Body of pancreas (tissue), 4 donors: Measurements from ENCODE around the gene ARHGEF19.

Source experiments
- POLR2A ChIP-seq, 3 donors: fragments of 450-650 bp; IDR thresholded peaks; one replicate each; pipeline ENCODE4 v1.6.1; 2016; ENCODE audit warnings: antibody characterized with exemption in 3 of 3, mild to moderate bottlenecking in 2 of 3
- TF ChIP-seq, protein P1 (sequence below), 7 experiments: fragments of 450-650 bp in 4 of 7; fragments of 200-600 bp in 3 of 7; sonication (generic) in 3 of 7; IDR thresholded peaks; one replicate each; pipeline ENCODE4 v1.5.1; 2016 to 2019; ENCODE audit warnings: antibody characterized with exemption in 7 of 7

GRCh38 chr1:16242556-16243214, 30.2 kb upstream of the ARHGEF19 start:
- TF ChIP-seq, protein P1, sequence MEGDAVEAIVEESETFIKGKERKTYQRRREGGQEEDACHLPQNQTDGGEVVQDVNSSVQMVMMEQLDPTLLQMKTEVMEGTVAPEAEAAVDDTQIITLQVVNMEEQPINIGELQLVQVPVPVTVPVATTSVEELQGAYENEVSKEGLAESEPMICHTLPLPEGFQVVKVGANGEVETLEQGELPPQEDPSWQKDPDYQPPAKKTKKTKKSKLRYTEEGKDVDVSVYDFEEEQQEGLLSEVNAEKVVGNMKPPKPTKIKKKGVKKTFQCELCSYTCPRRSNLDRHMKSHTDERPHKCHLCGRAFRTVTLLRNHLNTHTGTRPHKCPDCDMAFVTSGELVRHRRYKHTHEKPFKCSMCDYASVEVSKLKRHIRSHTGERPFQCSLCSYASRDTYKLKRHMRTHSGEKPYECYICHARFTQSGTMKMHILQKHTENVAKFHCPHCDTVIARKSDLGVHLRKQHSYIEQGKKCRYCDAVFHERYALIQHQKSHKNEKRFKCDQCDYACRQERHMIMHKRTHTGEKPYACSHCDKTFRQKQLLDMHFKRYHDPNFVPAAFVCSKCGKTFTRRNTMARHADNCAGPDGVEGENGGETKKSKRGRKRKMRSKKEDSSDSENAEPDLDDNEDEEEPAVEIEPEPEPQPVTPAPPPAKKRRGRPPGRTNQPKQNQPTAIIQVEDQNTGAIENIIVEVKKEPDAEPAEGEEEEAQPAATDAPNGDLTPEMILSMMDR (IDR thresholded peaks at IDR 0.05) = no peak
- TF ChIP-seq POLR2A (IDR thresholded peaks at IDR 0.05) = no peak
